Measurements from ENCODE around the gene PALD1.
"Not testable (repeated sequence)": the region's sequence is repeated elsewhere in the genome, so short reads cannot be mapped to it uniquely, and the experiment has no call there.

Gene PALD1

GRCh38 chr10:70481105-70481504 lies 2.5 kb downstream of the PALD1 start:
- H2AFZ ChIP-seq (ENCODE audit: low read depth, low read length): no peak overlapping the region
- no peak overlapping the region for H3K4me3 ChIP-seq (ENCODE audit: low read length)
- H3K27me3 ChIP-seq (ENCODE audit: insufficient read depth, low read length): peaks cover 17% of the 10 kb centered on the region
- H3K36me3 ChIP-seq (ENCODE audit: insufficient read depth, low read length): no peaks in the 10 kb centered on the region
- H3K4me1 ChIP-seq (ENCODE audit: insufficient read depth, low read length): peaks cover 7% of the 10 kb centered on the region
- H3K9me3 ChIP-seq (ENCODE audit: low read length): no peaks in the 10 kb centered on the region

- Histone ChIP-seq H3K36me3 (ENCODE audit: insufficient read depth, low read length) (no peaks in the 10 kb centered on the region), H3K4me1 (ENCODE audit: insufficient read depth, low read length) (peaks cover 7% of the 10 kb centered on the region), H2AFZ (ENCODE audit: low read depth, low read length) (no peak overlapping the region), H3K4me3 (ENCODE audit: low read length) (no peak overlapping the region), H3K27me3 (ENCODE audit: insufficient read depth, low read length) (peaks cover 9% of the 10 kb centered on the region), H3K9me3 (ENCODE audit: low read length) (no peaks in the 10 kb centered on the region)
Observed at GRCh38 chr10:70481831-70482530, 3.4 kb downstream of the PALD1 start.

- H3K4me3 ChIP-seq (ENCODE audit: low read length): no peak overlapping the region
- no peaks in the 10 kb centered on the region for H3K27me3 ChIP-seq (ENCODE audit: insufficient read depth, low read length)
- H3K36me3 ChIP-seq (ENCODE audit: insufficient read depth, low read length): no peaks in the 10 kb centered on the region
- no peak overlapping the region for H2AFZ ChIP-seq (ENCODE audit: low read depth, low read length)
- H3K9me3 ChIP-seq (ENCODE audit: low read length): no peaks in the 10 kb centered on the region
- H3K4me1 ChIP-seq (ENCODE audit: insufficient read depth, low read length): peaks cover 4% of the 10 kb centered on the region
Observed at GRCh38 chr10:70482982-70483760, 4.6 kb downstream of the PALD1 start.

GRCh38 chr10:70483872-70484271 lies 5.3 kb downstream of the PALD1 start:
- H3K9me3 ChIP-seq (ENCODE audit: low read length); H3K4me3 ChIP-seq (ENCODE audit: low read length); H2AFZ ChIP-seq (ENCODE audit: low read depth, low read length); H3K4me1 ChIP-seq (ENCODE audit: insufficient read depth, low read length); H3K27me3 ChIP-seq (ENCODE audit: insufficient read depth, low read length); H3K36me3 ChIP-seq (ENCODE audit: insufficient read depth, low read length): not testable (repeated sequence)

GRCh38 chr10:70487824-70488223 lies 9.3 kb downstream of the PALD1 start:
- H3K27me3 ChIP-seq (ENCODE audit: insufficient read depth, low read length): no peaks in the 10 kb centered on the region
- no peaks in the 10 kb centered on the region for H3K9me3 ChIP-seq (ENCODE audit: low read length)
- no peaks in the 10 kb centered on the region for H3K4me1 ChIP-seq (ENCODE audit: insufficient read depth, low read length)
- no peak overlapping the region for H3K4me3 ChIP-seq (ENCODE audit: low read length)
- no peak overlapping the region for H2AFZ ChIP-seq (ENCODE audit: low read depth, low read length)
- H3K36me3 ChIP-seq (ENCODE audit: insufficient read depth, low read length): no peaks in the 10 kb centered on the region

GRCh38 chr10:70490142-70490541 lies 11.6 kb downstream of the PALD1 start:
- Histone ChIP-seq H3K4me1 (ENCODE audit: insufficient read depth, low read length) (peaks cover 9% of the 10 kb centered on the region), H3K36me3 (ENCODE audit: insufficient read depth, low read length) (no peaks in the 10 kb centered on the region), H3K9me3 (ENCODE audit: low read length) (no peaks in the 10 kb centered on the region), H3K27me3 (ENCODE audit: insufficient read depth, low read length) (no peaks in the 10 kb centered on the region), H2AFZ (ENCODE audit: low read depth, low read length) (no peak overlapping the region), H3K4me3 (ENCODE audit: low read length) (no peak overlapping the region)

GRCh38 chr10:70491614-70492013 lies 13.0 kb downstream of the PALD1 start:
- no peak overlapping the region for H3K4me3 ChIP-seq (ENCODE audit: low read length)
- peaks cover 9% of the 10 kb centered on the region for H3K4me1 ChIP-seq (ENCODE audit: insufficient read depth, low read length)
- H3K27me3 ChIP-seq (ENCODE audit: insufficient read depth, low read length): no peaks in the 10 kb centered on the region
- H2AFZ ChIP-seq (ENCODE audit: low read depth, low read length): no peak overlapping the region
- no peaks in the 10 kb centered on the region for H3K9me3 ChIP-seq (ENCODE audit: low read length)
- H3K36me3 ChIP-seq (ENCODE audit: insufficient read depth, low read length): no peaks in the 10 kb centered on the region

- Histone ChIP-seq H2AFZ (ENCODE audit: low read depth, low read length) (no peak overlapping the region), H3K9me3 (ENCODE audit: low read length) (no peaks in the 10 kb centered on the region), H3K36me3 (ENCODE audit: insufficient read depth, low read length) (no peaks in the 10 kb centered on the region), H3K4me1 (ENCODE audit: insufficient read depth, low read length) (peaks cover 9% of the 10 kb centered on the region), H3K27me3 (ENCODE audit: insufficient read depth, low read length) (no peaks in the 10 kb centered on the region), H3K4me3 (ENCODE audit: low read length) (no peak overlapping the region)
Observed at GRCh38 chr10:70492786-70493659, 14.5 kb downstream of the PALD1 start.

GRCh38 chr10:70493660-70494234 lies 15.2 kb downstream of the PALD1 start:
- Histone ChIP-seq H3K4me1 (ENCODE audit: insufficient read depth, low read length) (peaks cover 9% of the 10 kb centered on the region), H2AFZ (ENCODE audit: low read depth, low read length) (no peak overlapping the region), H3K4me3 (ENCODE audit: low read length) (no peak overlapping the region), H3K9me3 (ENCODE audit: low read length) (no peaks in the 10 kb centered on the region), H3K27me3 (ENCODE audit: insufficient read depth, low read length) (no peaks in the 10 kb centered on the region), H3K36me3 (ENCODE audit: insufficient read depth, low read length) (no peaks in the 10 kb centered on the region)

GRCh38 chr10:70494536-70494935 lies 16.0 kb downstream of the PALD1 start:
- no peak overlapping the region for H3K4me3 ChIP-seq (ENCODE audit: low read length)
- no peak overlapping the region for H2AFZ ChIP-seq (ENCODE audit: low read depth, low read length)
- no peaks in the 10 kb centered on the region for H3K36me3 ChIP-seq (ENCODE audit: insufficient read depth, low read length)
- no peaks in the 10 kb centered on the region for H3K9me3 ChIP-seq (ENCODE audit: low read length)
- H3K4me1 ChIP-seq (ENCODE audit: insufficient read depth, low read length): peaks cover 12% of the 10 kb centered on the region
- H3K27me3 ChIP-seq (ENCODE audit: insufficient read depth, low read length): no peaks in the 10 kb centered on the region

GRCh38 chr10:70494966-70495365 lies 16.4 kb downstream of the PALD1 start:
- Histone ChIP-seq H2AFZ (ENCODE audit: low read depth, low read length) (no peak overlapping the region), H3K27me3 (ENCODE audit: insufficient read depth, low read length) (no peaks in the 10 kb centered on the region)

GRCh38 chr10:70495691-70496261 lies 17.2 kb downstream of the PALD1 start:
- H3K27me3 ChIP-seq (ENCODE audit: insufficient read depth, low read length): no peaks in the 10 kb centered on the region
- no peaks in the 10 kb centered on the region for H3K36me3 ChIP-seq (ENCODE audit: insufficient read depth, low read length)
- peaks cover 12% of the 10 kb centered on the region for H3K4me1 ChIP-seq (ENCODE audit: insufficient read depth, low read length)
- H3K4me3 ChIP-seq (ENCODE audit: low read length): no peak overlapping the region
- no peaks in the 10 kb centered on the region for H3K9me3 ChIP-seq (ENCODE audit: low read length)
- H2AFZ ChIP-seq (ENCODE audit: low read depth, low read length): no peak overlapping the region

More at GRCh38 chr10:70494966-70495365, 16.4 kb downstream of the PALD1 start:
- H3K4me3 ChIP-seq (ENCODE audit: low read length): no peak overlapping the region
- H3K4me1 ChIP-seq (ENCODE audit: insufficient read depth, low read length): peaks cover 12% of the 10 kb centered on the region
- H3K36me3 ChIP-seq (ENCODE audit: insufficient read depth, low read length): no peaks in the 10 kb centered on the region
- no peaks in the 10 kb centered on the region for H3K9me3 ChIP-seq (ENCODE audit: low read length)
